Ascending aorta (tissue), 2 donors: Measurements from ENCODE around the gene FERMT3. TPM values are rescaled to one million over a fixed set of nuclear protein-coding genes. Genes with fewer than 3 reads are reported as not detected.
A peak's percentile ranks its signal among the peaks of the same experiment; 100 is the strongest.

Experiments
- DNase-seq, 2 donors: peaks; one replicate each; pipeline ENCODE4 v3.0.0-alpha.2; 2019; ENCODE audit warnings: low spot score in 2 of 2
- H3K27ac ChIP-seq, 2 donors: fragments of 200-600 bp; sonication (generic); one replicate each; pipeline ENCODE4 v1.5.1; 2016 to 2017; ENCODE audit warnings: mild to moderate bottlenecking in 1 of 2
- H3K27me3 ChIP-seq: fragments of 200-600 bp; sonication (generic); one replicate; pipeline ENCODE4 v1.5.1; 2017
- H3K36me3 ChIP-seq, 2 donors: fragments of 200-600 bp; sonication (generic); one replicate each; pipeline ENCODE4 v1.5.1; 2016
- H3K4me1 ChIP-seq, 2 donors: fragments of 200-600 bp; sonication (generic); one replicate each; pipeline ENCODE4 v1.5.1; 2016 to 2017; ENCODE audit warnings: mild to moderate bottlenecking in 1 of 2
- H3K4me3 ChIP-seq, 2 donors: fragments of 200-600 bp; sonication (generic); one replicate each; pipeline ENCODE4 v1.5.1; 2016 to 2017; ENCODE audit warnings: mild to moderate bottlenecking in 1 of 2
- H3K9me3 ChIP-seq, 2 donors: fragments of 200-600 bp; sonication (generic); one replicate each; pipeline ENCODE4 v1.5.1; 2016
- intact Hi-C: fragments of 100-400 bp; cut with DNase I; formaldehyde crosslinking; loops from one replicate; pipeline ENCODE4 v1.15.1; 2023
- total RNA-seq: library from RNA; depleted of rRNA; stranded (reverse); fragments of >200 nt; gene quantifications from one replicate; pipeline ENCODE4 v1.1.0, GENCODE V29; 2016
- TF ChIP-seq, protein P1 (sequence below), 3 experiments: fragments of 200-600 bp in 2 of 3; fragments of 450-650 bp in 1 of 3; sonication (generic) in 2 of 3; IDR thresholded peaks; one replicate each; pipeline ENCODE4 v1.5.1; 2016 to 2019; ENCODE audit warnings: antibody characterized with exemption in 3 of 3, mild to moderate bottlenecking in 1 of 3, moderate library complexity in 1 of 3

FERMT3 gene
- total RNA-seq, 1 donor from 2014 or later: 55.2 TPM

DNA sequence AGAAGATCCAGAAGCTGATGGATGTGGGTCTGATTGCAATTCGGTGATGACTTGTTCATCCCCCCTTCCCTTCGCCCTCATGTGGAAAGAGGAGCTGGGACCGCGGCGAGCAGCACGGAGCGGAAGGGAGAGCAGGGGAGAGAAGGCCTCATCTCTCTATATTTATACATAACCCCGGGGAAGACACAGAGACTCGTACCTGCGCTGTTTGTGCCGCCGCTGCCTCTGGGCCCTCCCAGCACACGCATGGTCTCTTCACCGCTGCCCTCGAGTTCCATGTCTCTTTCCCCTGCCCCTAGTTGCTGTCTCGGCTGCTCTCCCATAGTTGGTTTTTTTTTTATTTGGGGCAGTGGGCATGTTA is 2.5 kb upstream of the FERMT3 start:
- Histone ChIP-seq H3K4me1 (no peaks in the 10 kb centered on the region), H3K27me3 (no peaks in the 10 kb centered on the region), H3K4me3 (no peak overlapping the region), H3K36me3 (peaks cover 56% of the 10 kb centered on the region in 2 donors), H3K27ac (no peak overlapping the region), H3K9me3 (no peaks in the 10 kb centered on the region)
- DNase-seq: no peak
- intact Hi-C loops: loop anchor here (1.0 kb wide), 1 partner anchor 100 kb away; no protein-coding TSS in a partner anchor
- TF ChIP-seq, protein P1, sequence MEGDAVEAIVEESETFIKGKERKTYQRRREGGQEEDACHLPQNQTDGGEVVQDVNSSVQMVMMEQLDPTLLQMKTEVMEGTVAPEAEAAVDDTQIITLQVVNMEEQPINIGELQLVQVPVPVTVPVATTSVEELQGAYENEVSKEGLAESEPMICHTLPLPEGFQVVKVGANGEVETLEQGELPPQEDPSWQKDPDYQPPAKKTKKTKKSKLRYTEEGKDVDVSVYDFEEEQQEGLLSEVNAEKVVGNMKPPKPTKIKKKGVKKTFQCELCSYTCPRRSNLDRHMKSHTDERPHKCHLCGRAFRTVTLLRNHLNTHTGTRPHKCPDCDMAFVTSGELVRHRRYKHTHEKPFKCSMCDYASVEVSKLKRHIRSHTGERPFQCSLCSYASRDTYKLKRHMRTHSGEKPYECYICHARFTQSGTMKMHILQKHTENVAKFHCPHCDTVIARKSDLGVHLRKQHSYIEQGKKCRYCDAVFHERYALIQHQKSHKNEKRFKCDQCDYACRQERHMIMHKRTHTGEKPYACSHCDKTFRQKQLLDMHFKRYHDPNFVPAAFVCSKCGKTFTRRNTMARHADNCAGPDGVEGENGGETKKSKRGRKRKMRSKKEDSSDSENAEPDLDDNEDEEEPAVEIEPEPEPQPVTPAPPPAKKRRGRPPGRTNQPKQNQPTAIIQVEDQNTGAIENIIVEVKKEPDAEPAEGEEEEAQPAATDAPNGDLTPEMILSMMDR (IDR thresholded peaks at IDR 0.05): no peak

DNA sequence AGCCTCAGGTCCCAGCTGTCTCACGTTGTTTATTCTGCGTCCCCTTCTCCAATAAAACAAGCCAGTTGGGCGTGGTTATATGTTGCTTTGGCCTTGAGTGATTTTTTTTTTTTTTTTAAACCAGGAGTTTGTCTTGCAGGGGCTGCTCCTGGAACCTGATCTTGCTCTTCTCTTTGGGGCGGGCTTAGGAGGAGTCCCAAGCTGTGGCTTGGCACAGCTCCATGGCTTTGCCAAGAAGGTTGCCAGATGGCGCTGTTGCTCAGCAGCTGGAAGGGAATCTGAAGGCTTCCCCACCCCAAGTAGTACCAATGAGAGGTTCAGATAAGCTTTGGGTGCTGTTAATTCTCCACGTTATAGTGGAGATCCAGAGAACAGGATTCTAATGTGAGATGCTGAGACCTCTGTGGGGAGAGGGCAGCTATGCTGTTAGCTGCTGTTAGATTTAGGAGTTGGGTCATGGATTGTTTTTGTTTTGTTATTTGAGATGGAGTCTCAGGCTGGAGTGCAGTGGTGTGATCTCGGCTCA is 2.0 kb upstream of the FERMT3 start:
- H3K4me1 ChIP-seq: no peaks in the 10 kb centered on the region
- H3K27me3 ChIP-seq: no peaks in the 10 kb centered on the region
- DNase-seq: peak; percentile 44 to 91
- no peak overlapping the region for H3K27ac ChIP-seq
- no peaks in the 10 kb centered on the region for H3K9me3 ChIP-seq
- TF ChIP-seq, protein P1 (IDR thresholded peaks at IDR 0.05): peak; percentile 72 to 82 (median 79)
- H3K4me3 ChIP-seq: no peak overlapping the region
- intact Hi-C loops: loop anchor here (1.0 kb wide), 1 partner anchor 100 kb away; no protein-coding TSS in a partner anchor
- H3K36me3 ChIP-seq: peaks cover 53 to 55% of the 10 kb centered on the region in 2 donors

DNA sequence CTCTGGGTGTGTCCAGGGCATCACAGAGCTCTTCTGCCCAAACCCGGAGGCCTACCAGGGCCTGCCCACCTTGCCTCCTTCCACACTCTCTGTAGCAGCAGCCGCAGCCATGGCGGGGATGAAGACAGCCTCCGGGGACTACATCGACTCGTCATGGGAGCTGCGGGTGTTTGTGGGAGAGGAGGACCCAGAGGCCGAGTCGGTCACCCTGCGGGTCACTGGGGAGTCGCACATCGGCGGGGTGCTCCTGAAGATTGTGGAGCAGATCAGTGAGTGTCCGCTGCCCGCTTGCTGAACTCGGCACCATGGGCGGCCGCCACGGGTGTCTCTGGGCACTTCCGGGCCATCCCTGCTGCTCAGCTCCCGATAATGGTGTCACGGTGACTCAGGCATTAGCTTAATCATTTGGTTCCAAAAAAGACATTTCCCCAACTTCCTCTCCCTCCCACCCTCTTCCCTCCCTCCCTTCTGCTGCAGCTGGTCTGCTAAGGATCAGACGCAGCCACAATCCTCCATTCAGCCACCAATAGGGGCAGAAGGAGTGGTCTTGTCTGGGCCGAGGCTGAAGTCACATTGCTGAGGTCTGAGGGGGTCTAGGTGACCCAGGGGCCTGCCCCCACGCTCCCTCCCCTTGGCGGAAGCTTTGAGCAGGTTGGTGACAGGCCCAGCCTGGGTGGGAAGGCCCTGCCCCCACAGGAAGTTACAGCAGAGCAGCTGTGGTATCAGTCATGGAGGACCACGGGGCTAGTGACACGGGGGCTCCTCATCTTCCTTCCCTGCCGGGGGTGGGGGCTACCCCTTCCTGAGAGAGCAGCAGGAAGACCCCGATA is 950 bp downstream of the FERMT3 start:
- Histone ChIP-seq H3K9me3 (no peaks in the 10 kb centered on the region), H3K4me1 (no peaks in the 10 kb centered on the region), H3K4me3 (peak overlapping the region; percentile 24 to 50), H3K36me3 (peaks cover 27 to 33% of the 10 kb centered on the region in 2 donors), H3K27ac (peak overlapping the region; percentile 48 to 66), H3K27me3 (no peaks in the 10 kb centered on the region)
- TF ChIP-seq, protein P1 (IDR thresholded peaks at IDR 0.05): no peak
- intact Hi-C loops: no loop called here
- peak; percentile 50 to 81 for DNase-seq

DNA sequence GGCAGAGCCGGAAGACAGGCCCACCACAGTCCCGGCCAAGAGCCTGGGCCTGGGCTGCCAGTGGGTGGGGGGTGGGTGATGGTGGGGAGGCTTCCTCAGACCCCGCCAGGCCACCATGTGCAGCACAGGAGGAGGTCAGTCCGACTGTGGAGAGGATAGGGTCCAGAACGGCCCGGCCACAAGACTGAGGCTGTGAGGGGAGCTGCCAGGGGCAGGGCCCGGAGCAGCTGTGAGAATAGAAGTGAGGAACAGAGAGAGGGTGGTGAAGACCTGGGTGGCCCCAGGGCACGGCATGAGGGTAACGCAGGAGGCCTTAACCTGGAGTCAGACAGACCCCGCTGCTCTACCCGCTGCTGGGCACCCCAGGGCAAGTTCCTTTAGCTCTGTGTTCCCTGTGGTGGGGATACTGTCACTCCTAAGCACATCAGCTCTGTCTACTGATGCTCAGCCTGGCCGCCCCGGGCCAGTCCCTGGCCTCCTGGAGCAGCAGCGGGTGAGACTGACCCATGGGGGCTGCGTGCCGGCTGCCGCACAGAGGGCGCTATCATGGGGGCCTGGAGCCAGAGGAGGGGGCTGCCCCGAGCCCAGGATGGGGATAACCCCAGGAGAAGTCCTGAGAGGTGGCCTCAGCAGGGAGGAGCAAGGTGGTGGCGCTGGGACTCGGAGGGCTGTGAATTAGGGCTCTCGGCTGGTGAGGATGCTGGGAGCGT is 1.7 kb downstream of the FERMT3 start:
- Histone ChIP-seq H3K4me1 (no peaks in the 10 kb centered on the region), H3K9me3 (no peaks in the 10 kb centered on the region), H3K4me3 (peak overlapping the region; percentile 24 to 50), H3K27ac (peak overlapping the region; percentile 48 to 66), H3K27me3 (no peaks in the 10 kb centered on the region), H3K36me3 (peaks cover 20 to 25% of the 10 kb centered on the region in 2 donors)
- TF ChIP-seq, protein P1 (IDR thresholded peaks at IDR 0.05): no peak
- intact Hi-C loops: no loop called here
- no peak for DNase-seq

DNA sequence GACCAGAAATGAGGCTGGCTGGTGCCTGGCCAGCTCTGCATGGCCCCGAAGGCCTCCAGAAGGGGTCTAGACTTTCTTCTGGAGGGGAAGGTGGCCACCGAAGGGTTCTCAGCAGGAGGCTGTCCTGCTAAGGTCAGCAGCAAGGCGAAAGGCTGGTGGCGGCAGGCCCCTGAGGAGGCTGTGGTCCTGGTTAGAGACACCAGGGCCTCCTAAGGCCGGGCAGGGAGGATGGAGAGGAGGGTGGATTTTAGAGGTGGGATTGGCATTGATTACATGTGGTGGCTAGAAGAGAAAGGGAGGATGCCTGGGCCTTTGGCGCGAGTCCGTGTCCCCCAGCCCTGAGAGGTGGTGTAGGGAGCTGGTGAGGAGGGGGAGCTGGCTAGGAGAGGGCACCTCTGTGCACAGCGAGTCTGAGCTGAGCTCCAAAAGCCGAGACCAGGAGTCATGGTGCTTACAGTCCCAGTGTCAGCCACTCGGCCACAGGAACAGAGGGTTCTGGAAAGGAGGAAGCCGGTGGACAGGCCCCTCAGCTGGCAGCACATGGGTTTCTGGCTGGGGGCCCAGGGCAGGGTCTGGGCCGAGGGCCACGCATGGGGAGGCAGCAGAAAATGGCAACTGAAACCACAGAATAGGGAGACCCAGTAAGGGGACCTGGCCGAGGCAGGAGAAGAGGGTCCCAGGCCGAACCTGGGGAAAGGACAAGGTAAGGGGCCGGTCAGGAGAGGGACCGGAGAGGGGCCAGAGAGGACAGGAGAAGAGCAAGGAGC is 2.5 kb downstream of the FERMT3 start:
- peak overlapping the region; percentile 48 to 66 for H3K27ac ChIP-seq
- intact Hi-C loops: no loop called here

More for the DNA sequence above, 2.5 kb downstream of the FERMT3 start:
- DNase-seq: no peak
- TF ChIP-seq, protein P1 (IDR thresholded peaks at IDR 0.05): no peak
- Histone ChIP-seq H3K4me3 (no peak overlapping the region), H3K4me1 (no peaks in the 10 kb centered on the region), H3K9me3 (no peaks in the 10 kb centered on the region), H3K36me3 (peaks cover 12 to 18% of the 10 kb centered on the region in 2 donors), H3K27me3 (no peaks in the 10 kb centered on the region)
